Muscle layer of duodenum (tissue), 2 donors: ENCODE data around the gene PRR20E.

Experiments
- H3K27ac ChIP-seq: one replicate; pipeline ENCODE4 v1.7.0; 2013; ENCODE audit warnings: mild to moderate bottlenecking, low read length
- H3K27me3 ChIP-seq: one replicate; pipeline ENCODE4 v1.7.0; 2013; ENCODE audit warnings: low read depth, mild to moderate bottlenecking, control low read depth, low read length
- H3K36me3 ChIP-seq, 2 donors: one replicate each; pipeline ENCODE4 v1.7.0; 2013; ENCODE audit warnings: low read length in 2 of 2, control low read depth in 1 of 2, mild to moderate bottlenecking in 1 of 2; ENCODE audit not compliant: insufficient read depth in 2 of 2, control insufficient read depth in 1 of 2
- H3K4me1 ChIP-seq, 2 donors: one replicate each; pipeline ENCODE4 v1.7.0; 2013; ENCODE audit warnings: low read length in 2 of 2, mild to moderate bottlenecking in 2 of 2, control low read depth in 1 of 2, moderate library complexity in 1 of 2; ENCODE audit not compliant: insufficient read depth in 2 of 2, control insufficient read depth in 1 of 2
- H3K4me3 ChIP-seq, 2 donors: one replicate each; pipeline ENCODE4 v1.7.0; 2013; ENCODE audit warnings: low read length in 2 of 2, low read depth in 1 of 2, mild to moderate bottlenecking in 1 of 2
- H3K9me3 ChIP-seq, 2 donors: one replicate each; pipeline ENCODE4 v1.7.0; 2013; ENCODE audit warnings: low read length in 2 of 2, control low read depth in 1 of 2, mild to moderate bottlenecking in 1 of 2; ENCODE audit not compliant: control insufficient read depth in 1 of 2
- donor health status: healthy.

Gene PRR20E

DNA sequence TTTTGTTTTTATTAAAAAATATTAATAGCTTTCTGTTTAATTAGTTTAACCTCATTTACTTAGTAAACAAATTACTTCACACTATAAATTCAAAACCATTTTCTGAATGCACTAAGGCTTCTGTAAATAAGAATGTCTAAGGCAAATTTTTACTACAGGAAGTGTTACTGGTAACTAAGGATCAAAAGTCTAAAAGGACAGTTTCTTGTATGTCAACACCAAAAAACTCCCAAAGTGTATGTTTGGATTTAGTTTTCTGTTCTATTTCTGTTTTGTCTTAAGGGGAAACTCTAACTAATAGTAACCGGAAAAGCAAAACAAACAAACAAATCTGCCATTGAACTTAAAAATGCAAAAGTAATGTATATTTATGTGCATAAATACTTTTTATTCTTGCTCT, 24.7 kb downstream of the PRR20E start:
- H3K4me1 ChIP-seq, result no peaks in the 10 kb centered on the region
- no peaks in the 10 kb centered on the region for H3K27me3 ChIP-seq
- no peaks in the 10 kb centered on the region for H3K9me3 ChIP-seq
- H3K4me3 ChIP-seq, result no peak overlapping the region
- H3K27ac ChIP-seq, result no peak overlapping the region
- H3K36me3 ChIP-seq, result no peaks in the 10 kb centered on the region

GRCh38 chr13:57212989-57213388, 46.0 kb downstream of the PRR20E start:
- H3K27ac ChIP-seq, result no peak overlapping the region
- H3K36me3 ChIP-seq, result no peaks in the 10 kb centered on the region
- H3K4me1 ChIP-seq, result no peaks in the 10 kb centered on the region
- no peaks in the 10 kb centered on the region for H3K9me3 ChIP-seq
- H3K4me3 ChIP-seq, result no peak overlapping the region
- no peaks in the 10 kb centered on the region for H3K27me3 ChIP-seq
